Mesenchymal stem cell (in vitro differentiated cells and primary cell): Measurements from ENCODE around the gene KLHDC7B.
A peak's percentile ranks its signal among the peaks of the same experiment; 100 is the strongest.

Experiments used
- DNase-seq: peaks from one replicate; pipeline ENCODE4 v3.0.0-alpha.2; 2013
- H2AFZ ChIP-seq: one replicate; pipeline ENCODE4 v1.6.1; 2013; ENCODE audit warnings: low read depth, mild to moderate bottlenecking, control low read depth, inconsistent platforms, low read length, moderate library complexity
- H2AK5ac ChIP-seq: 2 replicates; pipeline ENCODE4 v1.6.1; 2013; ENCODE audit warnings: low read length, moderate library complexity, mild to moderate bottlenecking, inconsistent platforms; ENCODE audit not compliant: severe bottlenecking
- H2BK120ac ChIP-seq: one replicate; pipeline ENCODE4 v1.6.1; 2013; ENCODE audit warnings: low read depth, mild to moderate bottlenecking, inconsistent platforms, low read length, moderate library complexity
- H2BK12ac ChIP-seq, 2 experiments: one replicate each; pipeline ENCODE4 v1.6.1; 2013; ENCODE audit warnings: inconsistent platforms in 2 of 2, low read length in 2 of 2, mild to moderate bottlenecking in 2 of 2, moderate library complexity in 2 of 2, control low read depth in 1 of 2
- H2BK15ac ChIP-seq: one replicate; pipeline ENCODE4 v1.6.1; 2013; ENCODE audit warnings: mild to moderate bottlenecking, low read depth, inconsistent platforms; ENCODE audit not compliant: poor library complexity, severe bottlenecking
- H2BK5ac ChIP-seq: 2 replicates; pipeline ENCODE4 v1.6.1; 2013; ENCODE audit warnings: low read depth, mild to moderate bottlenecking, low read length, control low read depth, inconsistent platforms; ENCODE audit not compliant: poor library complexity, severe bottlenecking
- H3K14ac ChIP-seq, 2 experiments: one replicate each; pipeline ENCODE4 v1.6.1; 2013; ENCODE audit warnings: inconsistent platforms in 2 of 2, low read length in 2 of 2, control low read depth in 1 of 2, mild to moderate bottlenecking in 1 of 2, moderate library complexity in 1 of 2
- H3K18ac ChIP-seq, 2 experiments: one replicate each; pipeline ENCODE4 v1.6.1; 2013; ENCODE audit warnings: inconsistent platforms in 2 of 2, low read length in 2 of 2, control low read depth in 1 of 2, low read depth in 1 of 2, mild to moderate bottlenecking in 1 of 2
- H3K23ac ChIP-seq, 2 experiments: one replicate each; pipeline ENCODE4 v1.6.1; 2013; ENCODE audit warnings: inconsistent platforms in 2 of 2, low read length in 2 of 2, mild to moderate bottlenecking in 2 of 2, moderate library complexity in 2 of 2, control low read depth in 1 of 2
- H3K27ac ChIP-seq: 2 replicates; pipeline ENCODE4 v1.5.1; 2013; ENCODE audit warnings: mild to moderate bottlenecking, moderate library complexity, low read length, control low read depth, inconsistent platforms; ENCODE audit not compliant: poor library complexity, severe bottlenecking
- H3K27me3 ChIP-seq, 2 experiments: 2 replicates each; pipeline versions ENCODE4 v1.6.1 to v1.7.0; 2013; ENCODE audit warnings: low read length in 2 of 2, mild to moderate bottlenecking in 2 of 2, moderate library complexity in 2 of 2, control low read depth in 1 of 2, inconsistent platforms in 1 of 2; ENCODE audit not compliant: control insufficient read depth in 1 of 2, insufficient read depth in 1 of 2
- H3K36me3 ChIP-seq, 2 experiments: 2 replicates each; pipeline versions ENCODE4 v1.6.1 to v1.7.0; 2013; ENCODE audit warnings: low read length in 2 of 2, control low read depth in 1 of 2, inconsistent platforms in 1 of 2, low read depth in 1 of 2, mild to moderate bottlenecking in 1 of 2; ENCODE audit not compliant: insufficient read depth in 2 of 2, control insufficient read depth in 1 of 2
- H3K4ac ChIP-seq, 2 experiments: one replicate each; pipeline ENCODE4 v1.6.1; 2013; ENCODE audit warnings: inconsistent platforms in 2 of 2, low read length in 2 of 2, mild to moderate bottlenecking in 2 of 2, moderate library complexity in 2 of 2, control low read depth in 1 of 2, low read depth in 1 of 2
- H3K4me1 ChIP-seq: 2 replicates; pipeline ENCODE4 v1.6.1; 2013; ENCODE audit warnings: low read depth, low read length, control low read depth; ENCODE audit not compliant: control insufficient read depth, insufficient read depth
- H3K4me2 ChIP-seq: 2 replicates; pipeline ENCODE4 v1.6.1; 2013; ENCODE audit warnings: low read length, mild to moderate bottlenecking, inconsistent platforms; ENCODE audit not compliant: poor library complexity, severe bottlenecking
- H3K4me3 ChIP-seq, 2 experiments: 2 replicates each; pipeline versions ENCODE4 v1.5.1 to v1.7.0; 2013; ENCODE audit warnings: low read length in 2 of 2, mild to moderate bottlenecking in 2 of 2, control low read depth in 1 of 2, low read depth in 1 of 2; ENCODE audit not compliant: insufficient read depth in 1 of 2
- H3K79me1 ChIP-seq: replicated peaks from 2 replicates; pipeline ENCODE4 v1.6.1; 2013; ENCODE audit warnings: mild to moderate bottlenecking, control low read depth, low read length, inconsistent platforms; ENCODE audit not compliant: poor library complexity, severe bottlenecking
- H3K9ac ChIP-seq: 2 replicates; pipeline ENCODE4 v1.7.0; 2013; ENCODE audit warnings: mild to moderate bottlenecking, low read length, moderate library complexity
- H3K9me3 ChIP-seq: 2 replicates; pipeline ENCODE4 v1.7.0; 2013; ENCODE audit warnings: mild to moderate bottlenecking, low read length; ENCODE audit not compliant: control insufficient read depth
- H4K8ac ChIP-seq: one replicate; pipeline ENCODE4 v1.6.1; 2013; ENCODE audit warnings: inconsistent platforms, mild to moderate bottlenecking, low read length, moderate library complexity
- H4K91ac ChIP-seq: one replicate; pipeline ENCODE4 v1.6.1; 2013; ENCODE audit warnings: mild to moderate bottlenecking, low read length, inconsistent platforms
- WGBS: methylation state at CpG from one replicate; pipeline ENCODE4 v1.1.7; 2013; ENCODE audit warnings: mixed read lengths; 5-methylcytosine and 5-hydroxymethylcytosine counted together

The KLHDC7B gene

DNA sequence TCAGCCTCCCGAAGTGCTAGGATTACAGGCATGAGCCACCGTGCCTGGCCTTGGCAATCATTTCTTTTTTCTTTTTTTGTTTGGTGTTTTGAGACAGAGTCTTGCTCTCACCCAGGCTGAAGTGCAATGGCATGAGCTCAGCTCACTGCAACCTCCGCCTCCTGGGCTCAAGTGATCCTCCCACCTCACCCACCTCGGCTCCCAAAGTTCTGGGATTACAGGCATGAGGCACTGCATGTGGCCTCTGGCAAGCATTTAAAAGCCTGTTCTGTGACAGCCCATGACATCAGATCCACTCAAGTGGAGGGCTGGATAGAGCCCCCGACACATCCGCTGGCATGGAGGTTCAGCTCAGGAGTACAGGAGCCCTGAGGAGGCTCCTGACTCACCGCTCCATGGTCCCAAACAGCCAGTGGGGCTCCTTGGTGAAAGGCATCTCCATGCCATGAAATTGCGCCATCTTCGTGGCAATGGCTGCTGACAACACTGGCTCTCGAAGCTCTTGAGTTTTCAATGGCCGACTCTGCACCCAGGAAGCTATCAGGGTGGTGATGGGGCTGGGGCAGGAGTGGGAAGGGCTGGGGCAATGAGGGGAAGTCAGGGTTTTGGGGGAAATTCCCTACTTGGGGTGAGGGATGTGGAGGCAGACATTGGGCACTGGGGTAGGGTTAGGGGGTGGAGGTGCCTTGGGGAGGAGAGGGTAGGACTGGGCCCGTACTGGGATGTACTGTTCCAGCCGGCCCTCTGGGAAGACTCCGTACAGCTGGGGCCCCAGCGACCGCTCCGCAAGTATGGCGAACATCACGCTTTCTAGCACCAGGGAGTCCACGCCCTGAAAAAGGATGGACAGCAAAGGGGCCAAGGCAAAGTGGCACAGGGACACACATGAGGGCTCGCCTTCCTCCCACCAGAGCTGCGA is 35.6 kb downstream of the KLHDC7B start:
- peak overlapping the region in 1 of 2 experiments; percentile 99 for H3K18ac ChIP-seq
- peak overlapping the region in 1 of 2 experiments; percentile 4 for H2BK12ac ChIP-seq
- no peak overlapping the region for H4K8ac ChIP-seq
- 95% methylated on average over 22 of the region's 22 CpGs for WGBS
- H4K91ac ChIP-seq = no peak overlapping the region
- no peaks in the 10 kb centered on the region for H3K9me3 ChIP-seq
- no peak overlapping the region for H2BK120ac ChIP-seq
- DNase-seq = peak; percentile 18
- no peak overlapping the region for H3K23ac ChIP-seq
- no peak overlapping the region for H3K27ac ChIP-seq
- peaks cover 0 to 14% of the 10 kb centered on the region in 2 experiments for H3K27me3 ChIP-seq
- H3K14ac ChIP-seq = peak overlapping the region in 1 of 2 experiments; percentile 6
- peaks cover 21% of the 10 kb centered on the region for H3K79me1 ChIP-seq
- no peak overlapping the region for H2BK5ac ChIP-seq
- no peak overlapping the region for H2AFZ ChIP-seq
- peak overlapping the region in 1 of 2 experiments; percentile 13 for H3K4ac ChIP-seq
- no peak overlapping the region for H2AK5ac ChIP-seq
- no peak overlapping the region for H2BK15ac ChIP-seq
- peaks cover 17 to 49% of the 10 kb centered on the region in 2 experiments for H3K36me3 ChIP-seq
- peak overlapping the region; percentile 84 to 93 for H3K4me3 ChIP-seq
- peaks cover 23% of the 10 kb centered on the region for H3K4me1 ChIP-seq
- H3K4me2 ChIP-seq = peak overlapping the region; percentile 29
- peak overlapping the region; percentile 97 for H3K9ac ChIP-seq

- peak overlapping the region; percentile 60 for H3K4me2 ChIP-seq
- H2BK15ac ChIP-seq = no peak overlapping the region
- peak overlapping the region; percentile 83 for H2BK5ac ChIP-seq
- no peak overlapping the region for H3K27ac ChIP-seq
- no peaks in the 10 kb centered on the region for H3K9me3 ChIP-seq
- H4K91ac ChIP-seq = peak overlapping the region; percentile 97
- H2BK120ac ChIP-seq = peak overlapping the region; percentile 81
- DNase-seq = peak; percentile 29
- H2BK12ac ChIP-seq = no peak overlapping the region
- peak overlapping the region in 1 of 2 experiments; percentile 76 for H3K23ac ChIP-seq
- peak overlapping the region; percentile 79 to 98 for H3K4ac ChIP-seq
- H3K18ac ChIP-seq = peak overlapping the region; percentile 99 to 100
- H3K4me1 ChIP-seq = peaks cover 23% of the 10 kb centered on the region
- peaks cover 21% of the 10 kb centered on the region for H3K79me1 ChIP-seq
- H3K9ac ChIP-seq = peak overlapping the region; percentile 97
- peak overlapping the region in 1 of 2 experiments; percentile 98 for H3K14ac ChIP-seq
- H3K36me3 ChIP-seq = peaks cover 17 to 42% of the 10 kb centered on the region in 2 experiments
- H2AFZ ChIP-seq = peak overlapping the region; percentile 49
- 13% methylated on average over 37 of the region's 39 CpGs for WGBS
- H3K4me3 ChIP-seq = peak overlapping the region; percentile 84 to 93
- H3K27me3 ChIP-seq = peaks cover 0 to 7% of the 10 kb centered on the region in 2 experiments
- peak overlapping the region; percentile 98 for H4K8ac ChIP-seq
- H2AK5ac ChIP-seq = no peak overlapping the region
Observed at GRCh38 chr22:50581950-50582492, 36.3 kb downstream of the KLHDC7B start.

DNA sequence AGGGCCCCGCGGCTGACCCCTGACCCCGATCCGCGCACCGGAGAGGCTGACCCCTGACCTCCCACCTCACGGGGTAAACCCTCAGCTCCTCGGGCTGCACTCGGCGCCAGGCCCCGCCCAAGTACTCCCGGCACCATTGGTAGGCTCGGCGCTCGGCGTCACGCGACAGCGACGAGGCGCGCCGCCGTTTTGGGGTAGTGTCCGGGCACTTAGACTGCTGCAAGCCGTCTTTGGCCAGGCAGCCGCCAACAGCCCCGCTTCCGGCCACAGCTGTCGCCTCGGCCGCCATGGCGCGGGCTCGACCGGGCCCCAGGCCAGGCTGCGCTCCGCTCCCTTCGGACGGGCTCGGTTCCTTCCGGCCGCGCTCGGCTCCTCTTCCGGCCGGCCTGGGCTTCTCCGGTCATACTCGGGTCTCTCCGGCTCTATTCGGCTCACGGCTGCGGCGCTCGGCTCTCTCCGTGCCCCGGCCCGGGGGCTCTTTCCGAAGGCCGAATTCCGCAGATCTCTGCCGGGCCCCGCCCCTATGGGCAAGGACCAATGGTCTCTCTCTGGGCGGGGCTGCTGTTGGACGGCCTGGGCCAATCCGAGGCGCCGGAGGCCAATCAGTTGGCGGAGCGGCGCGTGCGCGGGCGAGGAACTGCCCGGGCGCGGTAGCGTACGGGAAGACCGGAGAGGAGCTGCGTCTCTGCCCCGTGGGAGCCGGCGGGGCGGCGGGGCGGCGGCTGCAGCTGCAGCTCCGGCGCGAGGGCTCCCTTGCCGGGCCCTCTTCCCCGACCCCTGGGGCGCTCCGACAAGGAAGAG is 37.0 kb downstream of the KLHDC7B start, which contains the start of gene CHKB:
Gene CHKB (minus strand): TSS at position 357 of the 801 bp plus-strand sequence. CDS start 68 bp downstream, at position 289.
- Histone ChIP-seq H4K91ac (peak within 1 kb of the TSS; percentile 97), H3K79me1 (peaks cover 21% of the 10 kb centered on the region), H3K14ac (peak within 1 kb of the TSS in 1 of 2 experiments; percentile 98), H2AFZ (peak within 1 kb of the TSS; percentile 85), H3K4ac (peak within 1 kb of the TSS; percentile 90 to 98), H2BK120ac (peak within 1 kb of the TSS; percentile 81), H2BK12ac (peak within 1 kb of the TSS in 1 of 2 experiments; percentile 4), H3K18ac (peak within 1 kb of the TSS; percentile 99 to 100), H3K4me3 (peak within 1 kb of the TSS; percentile 84 to 93), H3K23ac (peak within 1 kb of the TSS in 1 of 2 experiments; percentile 76), H3K4me1 (peaks cover 17% of the 10 kb centered on the region), H3K9me3 (no peaks in the 10 kb centered on the region), H2BK15ac (peak within 1 kb of the TSS; percentile 63), H3K4me2 (peak within 1 kb of the TSS; percentile 78), H2BK5ac (peak within 1 kb of the TSS; percentile 83), H3K9ac (peak within 1 kb of the TSS; percentile 97), H3K27ac (peak within 1 kb of the TSS; percentile 71), H3K36me3 (peaks cover 17 to 35% of the 10 kb centered on the region in 2 experiments), H3K27me3 (peaks cover 0 to under 1% of the 10 kb centered on the region in 2 experiments), H4K8ac (peak within 1 kb of the TSS; percentile 98), H2AK5ac (no peak within 1 kb of the TSS)
- DNase-seq = peak; percentile 98
- under 1% methylated on average over 86 of the region's 96 CpGs for WGBS
